ENCODE data around the gene PSMA5.

GRCh38 chr1:109383854-109384253 lies 42.4 kb downstream of the PSMA5 start:
- TF ChIP-seq CTCF (conservative IDR thresholded peaks at IDR 0.05; ENCODE audit: low read depth, low read length) (no peak), MAZ (IDR thresholded peaks at IDR 0.05; ENCODE audit: borderline replicate concordance, low read depth, low read length) (no peak), MXI1 (IDR thresholded peaks at IDR 0.05; ENCODE audit: borderline replicate concordance, low read depth, low read length) (no peak), ELK1 (IDR thresholded peaks at IDR 0.05; ENCODE audit: borderline replicate concordance, low read depth, low read length) (no peak), RAD21 (IDR thresholded peaks at IDR 0.05; ENCODE audit: low read length) (no peak), USF2 (IDR thresholded peaks at IDR 0.05; ENCODE audit: low read depth, low read length) (no peak), CEBPB (IDR thresholded peaks at IDR 0.05; ENCODE audit: low read depth, low read length) (no peak), SMC3 (IDR thresholded peaks at IDR 0.05; ENCODE audit: low read depth, low read length) (no peak), POLR2A (IDR thresholded peaks at IDR 0.05; ENCODE audit: low read depth, low read length) (no peak), RFX5 (IDR thresholded peaks at IDR 0.05; ENCODE audit: low read depth, low read length) (no peak), MAFK (IDR thresholded peaks at IDR 0.05; ENCODE audit: low read depth, low read length) (peak; percentile 47), RCOR1 (IDR thresholded peaks at IDR 0.05; ENCODE audit: insufficient replicate concordance, low read length) (no peak), FOS (IDR thresholded peaks at IDR 0.05; ENCODE audit: low read depth, low read length) (peak; percentile 52; the same call in 1 of the 2 replicates)
